NCI-H460 (cell line): Measurements from ENCODE around the gene MRPL51. TPM values are rescaled to one million over a fixed set of nuclear protein-coding genes. Genes with fewer than 3 reads are reported as not detected.

Source experiments
- DNase-seq: peaks from one replicate; pipeline ENCODE4 v3.0.0-alpha.2; 2016; ENCODE audit warnings: low read depth; ENCODE audit errors: extremely low read depth
- polyA plus RNA-seq: library from polyadenylated mRNA; depleted of rRNA; stranded (reverse); fragments of >200 nt; gene quantifications from 2 replicates; pipeline ENCODE4 v1.2.3, GENCODE V29; 2014; cell fraction: nucleus; rRNA removed
- total RNA-seq: library from RNA; depleted of rRNA; stranded (reverse); fragments of >200 nt; shearing (Covaris generic); gene quantifications from 2 replicates; pipeline ENCODE4 v1.2.3, GENCODE V29; 2014; rRNA removed

MRPL51 gene
- 150 and 183 TPM in 2 replicates for total RNA-seq
- 39.4 and 78.3 TPM in 2 replicates for polyA plus RNA-seq

DNA sequence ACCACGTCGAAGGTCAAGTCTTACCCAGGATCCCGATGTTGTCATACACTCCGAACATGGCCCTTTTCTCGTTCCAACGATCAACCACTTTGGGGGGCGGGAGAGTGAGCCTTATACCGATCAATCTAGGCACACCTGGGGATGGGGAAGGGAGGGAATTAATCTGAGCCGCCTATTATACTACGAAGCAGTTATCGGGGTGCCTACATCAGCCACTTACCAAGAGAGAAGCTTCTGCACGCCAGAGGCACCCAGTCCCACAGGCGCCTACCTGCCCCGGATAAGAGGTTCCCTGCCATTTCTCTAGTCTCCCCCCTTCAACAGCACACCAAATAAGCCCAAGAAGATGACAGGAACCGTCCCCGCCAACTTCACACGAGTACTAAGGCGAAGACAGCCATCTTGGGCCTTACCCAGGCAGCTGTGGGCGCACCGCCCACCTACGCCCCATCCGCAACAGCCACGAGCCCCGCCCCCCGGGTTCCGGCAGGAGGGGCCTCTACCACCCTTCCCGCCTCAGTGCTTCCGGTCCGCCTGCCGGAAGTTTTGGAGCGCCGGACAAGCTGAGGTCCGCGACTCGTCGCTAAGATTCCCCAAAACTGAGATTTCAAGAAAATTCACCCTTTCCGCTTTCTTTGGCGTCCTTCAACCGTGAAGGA, at the start of gene MRPL51:
TSS of gene MRPL51 (minus strand) at position 425 of the 659 bp plus-strand sequence. CDS start at position 299, 126 bp downstream.
- peak; percentile 87 for DNase-seq

DNA sequence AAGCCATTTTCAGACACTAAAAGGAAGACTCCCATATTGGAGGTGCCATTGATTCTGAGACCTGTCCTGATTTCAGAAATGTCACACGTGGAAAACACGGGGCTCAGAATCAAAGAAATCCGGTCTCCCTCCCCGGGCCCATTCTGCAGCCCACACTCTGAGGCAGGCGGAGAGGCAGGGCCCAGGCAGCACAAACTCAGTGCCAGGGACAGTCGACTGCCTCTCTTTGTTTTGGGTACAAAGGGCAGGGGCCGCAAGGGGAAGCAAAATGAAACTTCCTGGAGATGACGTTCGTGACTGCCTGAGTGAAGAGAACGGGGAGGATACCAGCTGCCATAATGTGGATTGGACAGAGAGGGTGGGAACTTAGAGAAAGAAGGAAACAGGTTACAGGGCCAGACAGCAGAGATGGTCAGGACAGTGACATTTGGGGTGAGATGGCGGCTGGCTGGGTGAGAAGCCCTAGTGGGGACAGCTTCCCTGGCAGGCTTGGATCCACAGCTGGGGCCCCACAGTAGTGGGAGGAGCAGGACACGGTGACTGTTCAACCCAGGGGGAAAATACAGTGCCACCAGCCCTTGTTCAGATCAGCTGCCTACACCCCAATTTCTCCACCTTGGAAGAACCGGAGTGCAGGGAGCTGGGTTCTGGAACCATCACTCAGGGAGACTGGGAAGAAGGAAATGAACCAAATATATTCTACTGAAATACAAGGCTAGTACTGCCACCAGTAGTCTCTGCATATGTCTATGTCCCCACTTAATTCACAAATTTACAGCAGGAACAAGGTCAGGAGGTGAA, 49.3 kb upstream of the MRPL51 start:
- DNase-seq = no peak

DNA sequence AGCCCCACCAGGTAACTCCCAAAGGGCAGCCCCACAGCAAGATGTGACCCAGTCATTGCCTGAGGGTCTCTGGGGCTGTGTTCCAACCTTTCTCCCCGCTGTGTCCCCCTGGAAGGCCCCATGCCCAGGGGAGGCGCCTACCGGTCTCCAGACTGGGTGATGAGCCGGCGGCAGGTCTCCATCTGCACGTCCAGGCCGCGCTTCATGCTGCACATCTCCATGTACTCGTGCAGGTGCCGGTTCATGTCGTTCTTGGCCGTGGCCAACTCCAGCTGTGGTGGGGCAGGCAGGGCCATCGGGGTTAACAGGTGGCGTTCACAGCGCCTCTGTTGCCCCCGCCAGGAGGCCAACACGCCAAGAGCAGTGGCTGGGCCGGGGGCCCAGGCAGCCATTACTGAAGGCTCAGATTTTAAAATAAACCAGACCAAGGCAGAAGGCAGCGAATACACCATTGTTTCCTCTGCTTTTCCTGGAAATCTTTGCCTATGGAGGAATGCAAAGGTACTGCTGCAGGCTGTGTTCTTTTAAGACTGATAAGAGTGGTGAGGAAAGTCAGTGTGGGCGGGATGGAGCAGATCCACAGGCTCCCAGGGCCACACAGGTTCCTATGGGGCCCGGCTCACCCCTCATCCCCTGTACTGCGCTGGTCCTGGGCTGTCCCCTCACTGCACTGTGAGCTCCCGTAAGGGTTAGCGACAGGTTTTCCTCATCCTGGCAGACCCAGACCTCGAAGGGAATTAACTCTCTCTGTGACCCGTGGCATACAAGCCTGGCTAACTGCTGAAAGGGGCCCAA, 48.5 kb upstream of the MRPL51 start:
- DNase-seq = no peak

DNA sequence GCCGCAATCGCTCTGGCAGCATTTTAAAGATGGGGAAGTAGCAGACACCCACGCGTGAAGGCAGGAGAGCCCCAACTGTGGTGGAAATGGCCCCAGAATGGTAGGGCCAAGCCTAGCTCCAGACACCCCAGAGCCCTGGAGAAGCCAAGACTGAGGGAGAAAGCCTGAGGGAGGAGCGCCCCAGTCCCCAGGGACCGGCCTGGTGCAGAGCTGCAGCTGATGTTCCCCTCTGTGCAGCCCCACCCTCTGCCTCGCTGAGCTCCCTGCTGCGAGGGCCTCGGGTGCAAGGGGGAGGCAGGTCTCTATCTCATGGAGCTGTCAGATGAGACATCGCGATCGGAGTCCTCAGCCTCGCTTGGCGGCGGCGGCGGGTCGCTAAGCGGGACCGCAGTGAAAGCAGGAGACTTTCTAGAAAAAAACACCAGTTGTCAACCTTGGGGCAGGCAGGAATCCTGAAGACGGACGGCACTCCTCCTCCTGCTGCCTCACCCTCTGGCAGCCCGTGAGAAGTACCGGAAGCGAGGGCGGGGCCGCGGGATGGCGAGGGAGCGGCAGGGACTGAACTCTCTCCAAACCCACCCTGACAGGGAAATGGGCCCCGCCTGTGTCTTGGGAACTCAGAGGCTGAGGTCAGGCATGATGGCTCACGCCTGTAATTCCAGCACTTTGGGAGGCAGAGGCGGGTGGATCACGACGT, 47.3 kb upstream of the MRPL51 start:
- peak; percentile 86 for DNase-seq

DNA sequence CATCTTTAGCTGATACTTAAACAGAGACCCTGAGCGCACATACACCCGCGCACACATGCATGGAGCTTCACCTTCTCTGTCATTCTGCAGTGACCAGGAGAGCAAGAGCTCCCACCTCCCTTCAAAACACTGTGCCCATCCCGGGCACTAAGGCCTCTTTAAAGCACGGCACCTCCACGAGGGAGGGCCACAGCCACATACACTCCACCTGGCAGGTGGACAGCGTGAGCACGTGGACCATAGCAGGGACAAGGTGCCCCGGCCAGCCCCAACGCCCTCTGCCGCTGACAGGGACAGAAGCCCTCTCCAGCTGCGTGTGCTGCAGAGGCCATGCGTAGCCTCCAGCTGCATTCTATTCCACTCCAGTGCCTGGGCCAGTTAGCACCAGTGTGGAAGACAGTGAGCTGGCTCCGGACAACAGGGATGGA, 46.7 kb upstream of the MRPL51 start:
- peak; percentile 55 for DNase-seq

DNA sequence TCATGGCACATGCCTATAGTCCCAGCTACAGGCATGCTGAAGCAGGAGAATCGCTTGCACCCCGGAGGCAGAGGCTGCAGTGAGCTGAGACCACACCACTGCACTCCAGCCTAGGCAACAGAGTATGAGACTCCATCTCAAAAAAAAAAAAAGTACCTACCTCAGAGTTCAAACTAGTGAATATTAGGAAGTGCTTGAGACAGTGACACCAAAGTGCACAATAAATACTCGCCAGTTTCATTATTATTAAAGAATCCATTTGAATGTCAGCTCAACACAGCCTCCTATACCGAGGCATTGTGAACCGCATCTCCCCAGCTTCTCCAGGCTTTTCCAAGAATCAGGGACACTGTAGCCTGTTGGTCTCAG, 46.2 kb upstream of the MRPL51 start:
- DNase-seq = no peak

DNA sequence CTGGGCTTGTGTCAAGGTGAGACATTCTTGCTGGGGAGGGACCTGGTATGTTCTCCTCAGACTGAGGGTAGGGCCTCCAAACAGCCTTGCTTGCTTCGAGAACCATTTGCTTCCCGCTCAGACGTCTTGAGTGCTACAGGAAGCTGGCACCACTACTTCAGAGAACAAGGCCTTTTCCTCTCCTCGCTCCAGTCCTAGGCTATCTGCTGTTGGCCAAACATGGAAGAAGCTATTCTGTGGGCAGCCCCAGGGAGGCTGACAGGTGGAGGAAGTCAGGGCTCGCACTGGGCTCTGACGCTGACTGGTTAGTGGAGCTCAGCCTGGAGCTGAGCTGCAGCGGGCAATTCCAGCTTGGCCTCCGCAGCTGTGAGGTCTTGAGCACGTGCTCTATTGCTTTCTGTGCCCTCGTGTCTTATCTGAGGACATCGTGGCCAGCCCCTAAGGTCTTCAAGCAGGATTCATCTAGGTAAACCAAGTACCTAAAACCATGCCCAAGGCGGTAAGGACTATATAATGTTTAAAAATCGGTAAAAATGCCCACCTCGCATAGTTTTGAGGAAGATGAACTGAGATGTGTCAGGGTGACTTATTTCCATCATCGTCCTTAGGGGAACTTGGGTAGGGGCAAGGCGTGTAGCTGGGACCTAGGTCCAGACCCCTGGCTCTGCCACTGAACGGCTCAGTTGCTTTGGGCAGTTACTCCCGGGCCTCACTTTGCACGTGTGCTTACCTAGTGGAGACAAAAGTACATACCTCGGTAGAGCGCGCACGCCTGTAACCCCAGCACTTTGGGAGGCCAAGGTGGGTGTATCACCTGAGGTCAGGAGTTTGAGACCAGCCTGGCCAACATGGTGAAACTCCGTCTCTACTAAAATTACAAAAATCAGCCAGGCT, 45.6 kb upstream of the MRPL51 start:
- DNase-seq = no peak

DNA sequence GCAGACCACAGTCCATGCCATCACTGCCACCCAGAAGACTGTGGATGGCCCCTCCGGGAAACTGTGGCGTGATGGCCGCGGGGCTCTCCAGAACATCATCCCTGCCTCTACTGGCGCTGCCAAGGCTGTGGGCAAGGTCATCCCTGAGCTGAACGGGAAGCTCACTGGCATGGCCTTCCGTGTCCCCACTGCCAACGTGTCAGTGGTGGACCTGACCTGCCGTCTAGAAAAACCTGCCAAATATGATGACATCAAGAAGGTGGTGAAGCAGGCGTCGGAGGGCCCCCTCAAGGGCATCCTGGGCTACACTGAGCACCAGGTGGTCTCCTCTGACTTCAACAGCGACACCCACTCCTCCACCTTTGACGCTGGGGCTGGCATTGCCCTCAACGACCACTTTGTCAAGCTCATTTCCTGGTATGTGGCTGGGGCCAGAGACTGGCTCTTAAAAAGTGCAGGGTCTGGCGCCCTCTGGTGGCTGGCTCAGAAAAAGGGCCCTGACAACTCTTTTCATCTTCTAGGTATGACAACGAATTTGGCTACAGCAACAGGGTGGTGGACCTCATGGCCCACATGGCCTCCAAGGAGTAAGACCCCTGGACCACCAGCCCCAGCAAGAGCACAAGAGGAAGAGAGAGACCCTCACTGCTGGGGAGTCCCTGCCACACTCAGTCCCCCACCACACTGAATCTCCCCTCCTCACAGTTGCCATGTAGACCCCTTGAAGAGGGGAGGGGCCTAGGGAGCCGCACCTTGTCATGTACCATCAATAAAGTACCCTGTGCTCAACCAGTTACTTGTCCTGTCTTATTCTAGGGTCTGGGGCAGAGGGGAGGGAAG, 44.7 kb upstream of the MRPL51 start:
- peak; percentile 70 for DNase-seq

DNA sequence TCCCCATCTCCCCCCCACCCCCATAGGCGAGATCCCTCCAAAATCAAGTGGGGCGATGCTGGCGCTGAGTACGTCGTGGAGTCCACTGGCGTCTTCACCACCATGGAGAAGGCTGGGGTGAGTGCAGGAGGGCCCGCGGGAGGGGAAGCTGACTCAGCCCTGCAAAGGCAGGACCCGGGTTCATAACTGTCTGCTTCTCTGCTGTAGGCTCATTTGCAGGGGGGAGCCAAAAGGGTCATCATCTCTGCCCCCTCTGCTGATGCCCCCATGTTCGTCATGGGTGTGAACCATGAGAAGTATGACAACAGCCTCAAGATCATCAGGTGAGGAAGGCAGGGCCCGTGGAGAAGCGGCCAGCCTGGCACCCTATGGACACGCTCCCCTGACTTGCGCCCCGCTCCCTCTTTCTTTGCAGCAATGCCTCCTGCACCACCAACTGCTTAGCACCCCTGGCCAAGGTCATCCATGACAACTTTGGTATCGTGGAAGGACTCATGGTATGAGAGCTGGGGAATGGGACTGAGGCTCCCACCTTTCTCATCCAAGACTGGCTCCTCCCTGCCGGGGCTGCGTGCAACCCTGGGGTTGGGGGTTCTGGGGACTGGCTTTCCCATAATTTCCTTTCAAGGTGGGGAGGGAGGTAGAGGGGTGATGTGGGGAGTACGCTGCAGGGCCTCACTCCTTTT, 44.0 kb upstream of the MRPL51 start:
- DNase-seq = no peak

DNA sequence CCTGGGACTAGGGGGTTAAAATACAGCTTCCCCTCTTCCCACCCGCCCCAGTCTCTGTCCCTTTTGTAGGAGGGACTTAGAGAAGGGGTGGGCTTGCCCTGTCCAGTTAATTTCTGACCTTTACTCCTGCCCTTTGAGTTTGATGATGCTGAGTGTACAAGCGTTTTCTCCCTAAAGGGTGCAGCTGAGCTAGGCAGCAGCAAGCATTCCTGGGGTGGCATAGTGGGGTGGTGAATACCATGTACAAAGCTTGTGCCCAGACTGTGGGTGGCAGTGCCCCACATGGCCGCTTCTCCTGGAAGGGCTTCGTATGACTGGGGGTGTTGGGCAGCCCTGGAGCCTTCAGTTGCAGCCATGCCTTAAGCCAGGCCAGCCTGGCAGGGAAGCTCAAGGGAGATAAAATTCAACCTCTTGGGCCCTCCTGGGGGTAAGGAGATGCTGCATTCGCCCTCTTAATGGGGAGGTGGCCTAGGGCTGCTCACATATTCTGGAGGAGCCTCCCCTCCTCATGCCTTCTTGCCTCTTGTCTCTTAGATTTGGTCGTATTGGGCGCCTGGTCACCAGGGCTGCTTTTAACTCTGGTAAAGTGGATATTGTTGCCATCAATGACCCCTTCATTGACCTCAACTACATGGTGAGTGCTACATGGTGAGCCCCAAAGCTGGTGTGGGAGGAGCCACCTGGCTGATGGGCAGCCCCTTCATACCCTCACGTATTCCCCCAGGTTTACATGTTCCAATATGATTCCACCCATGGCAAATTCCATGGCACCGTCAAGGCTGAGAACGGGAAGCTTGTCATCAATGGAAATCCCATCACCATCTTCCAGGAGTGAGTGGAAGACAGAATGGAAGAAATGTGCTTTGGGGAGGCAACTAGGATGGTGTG, 43.1 kb upstream of the MRPL51 start:
- no peak for DNase-seq

DNA sequence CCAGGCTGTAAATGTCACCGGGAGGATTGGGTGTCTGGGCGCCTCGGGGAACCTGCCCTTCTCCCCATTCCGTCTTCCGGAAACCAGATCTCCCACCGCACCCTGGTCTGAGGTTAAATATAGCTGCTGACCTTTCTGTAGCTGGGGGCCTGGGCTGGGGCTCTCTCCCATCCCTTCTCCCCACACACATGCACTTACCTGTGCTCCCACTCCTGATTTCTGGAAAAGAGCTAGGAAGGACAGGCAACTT, 42.6 kb upstream of the MRPL51 start:
- DNase-seq = no peak

DNA sequence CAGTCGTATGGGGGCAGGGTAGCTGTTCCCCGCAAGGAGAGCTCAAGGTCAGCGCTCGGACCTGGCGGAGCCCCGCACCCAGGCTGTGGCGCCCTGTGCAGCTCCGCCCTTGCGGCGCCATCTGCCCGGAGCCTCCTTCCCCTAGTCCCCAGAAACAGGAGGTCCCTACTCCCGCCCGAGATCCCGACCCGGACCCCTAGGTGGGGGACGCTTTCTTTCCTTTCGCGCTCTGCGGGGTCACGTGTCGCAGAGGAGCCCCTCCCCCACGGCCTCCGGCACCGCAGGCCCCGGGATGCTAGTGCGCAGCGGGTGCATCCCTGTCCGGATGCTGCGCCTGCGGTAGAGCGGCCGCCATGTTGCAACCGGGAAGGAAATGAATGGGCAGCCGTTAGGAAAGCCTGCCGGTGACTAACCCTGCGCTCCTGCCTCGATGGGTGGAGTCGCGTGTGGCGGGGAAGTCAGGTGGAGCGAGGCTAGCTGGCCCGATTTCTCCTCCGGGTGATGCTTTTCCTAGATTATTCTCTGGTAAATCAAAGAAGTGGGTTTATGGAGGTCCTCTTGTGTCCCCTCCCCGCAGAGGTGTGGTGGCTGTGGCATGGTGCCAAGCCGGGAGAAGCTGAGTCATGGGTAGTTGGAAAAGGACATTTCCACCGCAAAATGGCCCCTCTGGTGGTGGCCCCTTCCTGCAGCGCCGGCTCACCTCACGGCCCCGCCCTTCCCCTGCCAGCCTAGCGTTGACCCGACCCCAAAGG, 42.1 kb upstream of the MRPL51 start:
- DNase-seq = no peak

DNA sequence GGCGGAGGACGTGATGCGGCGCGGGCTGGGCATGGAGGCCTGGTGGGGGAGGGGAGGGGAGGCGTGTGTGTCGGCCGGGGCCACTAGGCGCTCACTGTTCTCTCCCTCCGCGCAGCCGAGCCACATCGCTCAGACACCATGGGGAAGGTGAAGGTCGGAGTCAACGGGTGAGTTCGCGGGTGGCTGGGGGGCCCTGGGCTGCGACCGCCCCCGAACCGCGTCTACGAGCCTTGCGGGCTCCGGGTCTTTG, 41.6 kb upstream of the MRPL51 start:
- no peak for DNase-seq

DNA sequence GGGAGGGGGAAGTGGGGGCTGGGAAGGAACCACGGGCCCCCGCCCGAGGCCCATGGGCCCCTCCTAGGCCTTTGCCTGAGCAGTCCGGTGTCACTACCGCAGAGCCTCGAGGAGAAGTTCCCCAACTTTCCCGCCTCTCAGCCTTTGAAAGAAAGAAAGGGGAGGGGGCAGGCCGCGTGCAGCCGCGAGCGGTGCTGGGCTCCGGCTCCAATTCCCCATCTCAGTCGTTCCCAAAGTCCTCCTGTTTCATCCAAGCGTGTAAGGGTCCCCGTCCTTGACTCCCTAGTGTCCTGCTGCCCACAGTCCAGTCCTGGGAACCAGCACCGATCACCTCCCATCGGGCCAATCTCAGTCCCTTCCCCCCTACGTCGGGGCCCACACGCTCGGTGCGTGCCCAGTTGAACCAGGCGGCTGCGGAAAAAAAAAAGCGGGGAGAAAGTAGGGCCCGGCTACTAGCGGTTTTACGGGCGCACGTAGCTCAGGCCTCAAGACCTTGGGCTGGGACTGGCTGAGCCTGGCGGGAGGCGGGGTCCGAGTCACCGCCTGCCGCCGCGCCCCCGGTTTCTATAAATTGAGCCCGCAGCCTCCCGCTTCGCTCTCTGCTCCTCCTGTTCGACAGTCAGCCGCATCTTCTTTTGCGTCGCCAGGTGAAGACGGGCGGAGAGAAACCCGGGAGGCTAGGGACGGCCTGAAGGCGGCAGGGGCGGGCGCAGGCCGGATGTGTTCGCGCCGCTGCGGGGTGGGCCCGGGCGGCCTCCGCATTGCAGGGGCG, 41.0 kb upstream of the MRPL51 start, which contains the start of gene GAPDH:
TSS of gene GAPDH (plus strand) at position 595 of the 772 bp plus-strand sequence. CDS start 316 bp downstream, outside the sequence.
- DNase-seq = peak; percentile 96

DNA sequence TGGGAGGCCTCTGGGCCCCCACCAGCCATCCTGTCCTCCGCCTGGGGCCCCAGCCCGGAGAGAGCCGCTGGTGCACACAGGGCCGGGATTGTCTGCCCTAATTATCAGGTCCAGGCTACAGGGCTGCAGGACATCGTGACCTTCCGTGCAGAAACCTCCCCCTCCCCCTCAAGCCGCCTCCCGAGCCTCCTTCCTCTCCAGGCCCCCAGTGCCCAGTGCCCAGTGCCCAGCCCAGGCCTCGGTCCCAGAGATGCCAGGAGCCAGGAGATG, 40.5 kb upstream of the MRPL51 start:
- no peak for DNase-seq

DNA sequence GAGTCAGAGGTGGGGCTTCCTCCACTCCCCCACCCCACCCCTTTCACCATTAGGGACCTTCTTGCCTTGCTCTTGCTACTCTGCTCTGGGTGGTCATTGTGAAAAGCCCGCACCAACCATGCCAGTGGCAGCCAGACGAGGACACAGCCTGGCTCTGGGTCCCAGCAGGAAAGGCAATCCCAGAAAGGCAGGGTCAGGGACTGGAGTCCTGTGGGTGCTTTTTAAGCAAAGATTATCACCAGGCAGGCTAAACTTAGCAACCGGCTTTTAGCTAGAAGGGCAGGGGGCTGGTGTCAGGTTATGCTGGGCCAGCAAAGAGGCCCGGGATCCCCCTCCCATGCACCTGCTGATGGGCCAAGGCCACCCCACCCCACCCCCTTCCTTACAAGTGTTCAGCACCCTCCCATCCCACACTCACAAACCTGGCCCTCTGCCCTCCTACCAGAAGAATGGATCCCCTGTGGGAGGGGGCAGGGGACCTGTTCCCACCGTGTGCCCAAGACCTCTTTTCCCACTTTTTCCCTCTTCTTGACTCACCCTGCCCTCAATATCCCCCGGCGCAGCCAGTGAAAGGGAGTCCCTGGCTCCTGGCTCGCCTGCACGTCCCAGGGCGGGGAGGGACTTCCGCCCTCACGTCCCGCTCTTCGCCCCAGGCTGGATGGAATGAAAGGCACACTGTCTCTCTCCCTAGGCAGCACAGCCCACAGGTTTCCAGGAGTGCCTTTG, 40.0 kb upstream of the MRPL51 start:
- DNase-seq = peak; percentile 60
